HG03025 (cell line): ENCODE results near the gene SEC23IP.
"Not testable (repeated sequence)": the region's sequence is repeated elsewhere in the genome, so short reads cannot be mapped to it uniquely, and the experiment has no call there.

Source experiments
- ATAC-seq: cut with Tn5 transposase; IDR thresholded peaks from one replicate; pipeline ENCODE4 v1.9.1; 2021; ENCODE audit warnings: mild to moderate bottlenecking, moderate library complexity; ENCODE audit not compliant: unreplicated experiment, low FRiP score

Gene SEC23IP

DNA sequence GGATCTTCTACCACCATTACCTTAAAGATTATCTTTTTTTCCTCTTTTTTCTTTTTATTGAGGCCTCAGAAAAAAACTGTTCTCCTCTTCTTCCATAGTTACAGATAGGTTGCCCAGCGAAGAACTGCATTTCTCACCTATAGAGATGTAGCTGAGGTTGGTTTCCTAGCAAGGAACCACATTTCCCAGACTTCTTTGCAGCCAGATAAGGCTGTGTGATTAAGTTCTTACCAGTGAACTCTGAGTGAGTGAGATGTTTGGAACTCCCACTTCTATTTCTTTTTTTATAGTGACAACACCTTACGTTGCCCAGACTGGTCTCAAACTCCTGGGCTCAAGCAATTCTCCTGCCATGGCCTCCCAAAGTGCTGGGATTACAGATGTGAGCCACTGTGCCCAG, 14.0 kb upstream of the SEC23IP start:
- no peak for ATAC-seq

DNA sequence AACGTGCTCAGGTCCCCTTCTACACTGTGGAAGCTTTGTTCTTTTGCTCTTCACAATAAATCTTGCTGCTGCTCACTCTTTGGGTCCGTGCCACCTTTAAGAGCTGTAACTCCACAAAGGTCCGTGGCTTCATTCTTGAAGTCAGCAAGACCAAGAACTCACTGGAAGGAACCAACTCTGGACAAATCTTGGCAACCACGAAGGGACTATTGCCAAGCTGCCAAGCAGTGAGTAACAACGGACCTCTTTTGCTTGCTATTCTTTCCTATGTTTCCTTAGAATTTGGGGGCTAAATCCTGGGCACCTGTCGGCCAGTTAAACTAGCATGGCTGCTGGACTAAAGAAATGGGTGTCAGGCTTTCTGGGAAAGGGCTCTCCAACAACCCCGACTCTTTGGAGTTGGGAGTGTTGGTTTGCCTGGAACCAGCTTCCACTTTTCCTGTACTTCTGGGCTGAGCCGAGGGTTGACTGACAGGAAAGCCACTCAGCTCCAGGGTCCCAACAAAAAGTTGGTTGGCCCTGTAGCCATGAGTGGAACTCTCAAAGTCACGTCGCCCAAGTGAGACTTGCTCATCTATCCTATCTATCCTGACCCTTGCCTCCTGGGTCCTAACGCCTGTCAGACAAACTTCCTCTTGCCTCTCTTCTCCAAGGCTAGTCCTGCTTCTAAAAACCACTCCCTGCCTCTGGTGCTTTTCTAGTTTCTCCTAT, 8.5 kb upstream of the SEC23IP start:
- not testable (repeated sequence) for ATAC-seq

DNA sequence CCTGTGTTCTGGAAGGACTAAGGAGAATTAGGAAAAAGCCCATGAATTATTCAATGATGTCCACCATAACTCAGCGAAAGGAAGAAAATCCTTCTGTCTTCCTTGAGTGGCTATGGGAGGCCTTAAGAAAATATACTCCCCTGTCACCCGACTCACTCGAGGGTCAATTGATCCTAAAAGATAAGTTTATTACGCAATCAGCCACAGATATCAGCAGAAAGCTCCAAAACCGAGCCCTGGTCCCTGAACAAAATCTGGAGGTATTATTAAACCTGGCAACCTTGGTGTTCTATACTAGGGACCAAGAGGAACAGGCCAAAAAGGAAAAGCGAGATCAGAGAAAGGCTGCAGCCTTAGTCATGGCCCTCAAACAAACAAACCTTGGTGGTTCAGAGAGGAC, 6.5 kb upstream of the SEC23IP start:
- ATAC-seq = not testable (repeated sequence)

DNA sequence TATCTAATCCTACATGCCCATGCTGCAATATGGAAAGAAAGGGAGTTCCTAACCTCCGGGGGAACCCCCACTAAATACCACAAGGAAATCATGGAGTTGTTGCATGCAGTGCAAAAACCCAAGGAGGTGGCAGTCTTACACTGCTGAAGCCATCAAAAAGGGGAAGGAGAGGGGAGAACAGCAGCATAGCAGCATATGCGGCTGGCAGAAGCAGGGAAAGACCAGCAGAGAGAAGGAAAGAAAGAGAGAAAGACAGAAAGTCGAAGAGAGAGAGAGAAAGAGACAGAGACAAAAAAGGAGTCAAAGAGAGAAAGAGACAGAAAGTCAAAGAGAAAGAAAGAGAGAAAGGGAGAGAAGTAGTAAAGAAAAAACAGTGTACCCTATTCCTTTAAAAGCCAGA, 3.8 kb upstream of the SEC23IP start:
- ATAC-seq = not testable (repeated sequence)

DNA sequence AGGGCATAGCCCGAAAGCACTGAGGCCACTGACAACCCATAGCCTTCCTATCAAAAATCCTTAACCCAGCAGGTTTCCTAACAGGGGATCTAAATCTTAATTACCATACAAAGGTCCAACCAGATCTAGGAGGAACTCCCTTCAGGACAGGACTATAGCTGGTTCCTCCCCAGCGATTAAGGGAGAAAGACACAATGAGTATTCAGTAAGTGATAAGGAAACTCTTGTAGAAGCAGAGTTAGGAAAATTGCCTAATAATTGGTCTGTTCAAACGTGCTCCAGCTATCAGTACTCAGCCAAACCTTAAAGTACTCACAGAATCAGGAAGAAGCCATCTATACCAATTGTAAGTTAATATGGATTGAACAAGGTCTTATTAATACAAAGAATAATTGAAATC, 3.3 kb upstream of the SEC23IP start:
- not testable (repeated sequence) for ATAC-seq

DNA sequence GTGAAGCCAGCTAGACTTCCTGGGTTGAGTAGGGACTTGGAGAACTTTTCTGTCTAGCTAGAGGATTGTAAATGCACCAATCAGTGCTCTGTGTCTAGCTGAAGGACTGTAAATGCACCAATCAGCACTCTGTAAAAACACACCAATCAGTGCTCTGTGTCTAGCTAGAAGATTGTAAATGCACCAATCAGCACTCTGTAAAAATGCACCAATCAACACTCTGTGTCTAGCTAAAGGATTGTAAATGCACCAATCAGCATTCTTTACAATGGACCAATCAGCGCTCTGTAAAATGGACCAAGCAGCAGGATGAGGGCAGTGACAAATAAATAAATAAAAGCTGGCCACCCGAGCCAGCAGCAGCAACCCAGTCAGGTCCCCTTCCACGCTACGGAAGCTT, 2.2 kb upstream of the SEC23IP start:
- not testable (repeated sequence) for ATAC-seq

DNA sequence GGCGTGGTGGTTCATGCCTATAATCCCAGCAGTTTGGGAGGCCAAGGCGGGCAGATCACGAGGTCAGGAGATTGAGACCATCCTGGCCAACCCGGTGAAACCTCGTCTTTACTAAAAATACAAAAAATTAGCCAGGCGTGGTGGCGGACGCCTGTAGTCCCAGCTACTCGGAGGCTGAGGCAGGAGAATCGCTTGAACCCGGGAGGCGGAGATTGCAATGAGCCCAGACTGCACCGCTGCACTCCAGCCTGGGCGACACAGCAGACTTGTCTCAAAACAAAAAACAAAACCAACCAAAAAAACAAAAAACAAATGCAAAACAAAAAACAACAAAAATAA, 712 bp upstream of the SEC23IP start:
- ATAC-seq = not testable (repeated sequence)

DNA sequence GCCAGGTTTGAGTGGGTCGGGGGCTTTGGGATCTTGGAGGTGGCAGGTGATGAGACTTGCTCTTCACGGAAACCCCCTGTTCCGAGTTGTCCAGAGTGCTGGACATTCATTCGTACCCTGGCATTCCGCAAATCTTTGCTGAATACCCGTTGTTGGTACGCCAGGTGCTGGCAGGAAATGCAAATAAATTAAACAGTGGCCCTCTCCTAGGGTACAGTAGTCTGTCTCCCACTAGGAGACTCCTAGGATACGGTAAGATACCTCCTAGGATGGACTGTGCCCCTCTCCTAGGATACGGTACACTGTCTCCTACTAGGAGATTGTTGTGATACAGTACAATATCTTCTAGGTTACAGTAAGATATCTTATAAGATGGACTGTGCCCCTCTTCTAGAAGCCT, 544 bp downstream of the SEC23IP start:
- ATAC-seq = no peak

DNA sequence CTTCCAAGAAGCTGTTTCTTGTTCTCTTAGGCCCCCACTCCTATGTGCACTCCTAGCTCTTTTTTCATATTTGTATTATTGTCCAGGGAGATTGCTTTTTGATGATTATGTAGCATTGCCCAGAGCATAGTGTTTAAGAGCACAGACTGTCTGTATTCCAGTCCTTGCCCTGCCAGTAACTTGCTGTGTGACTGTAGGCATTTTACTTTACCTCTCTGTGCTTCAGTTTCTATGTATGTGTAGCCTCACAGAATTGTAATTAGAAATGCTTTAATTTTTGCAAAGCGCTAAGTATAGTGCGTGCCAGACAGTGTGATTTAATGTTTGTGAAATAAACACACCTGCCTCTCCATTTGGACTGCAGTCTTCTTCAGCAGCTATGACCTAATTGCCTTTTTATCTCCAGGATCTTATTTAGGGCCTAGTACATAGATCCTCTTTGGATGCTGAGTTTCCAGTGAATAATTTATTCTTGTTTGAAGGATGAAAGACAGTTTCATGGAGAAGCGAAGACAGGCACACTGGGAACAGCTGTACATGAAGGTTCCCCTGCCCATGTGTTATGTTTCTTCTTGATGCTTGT, 1.4 kb downstream of the SEC23IP start:
- ATAC-seq = no peak

DNA sequence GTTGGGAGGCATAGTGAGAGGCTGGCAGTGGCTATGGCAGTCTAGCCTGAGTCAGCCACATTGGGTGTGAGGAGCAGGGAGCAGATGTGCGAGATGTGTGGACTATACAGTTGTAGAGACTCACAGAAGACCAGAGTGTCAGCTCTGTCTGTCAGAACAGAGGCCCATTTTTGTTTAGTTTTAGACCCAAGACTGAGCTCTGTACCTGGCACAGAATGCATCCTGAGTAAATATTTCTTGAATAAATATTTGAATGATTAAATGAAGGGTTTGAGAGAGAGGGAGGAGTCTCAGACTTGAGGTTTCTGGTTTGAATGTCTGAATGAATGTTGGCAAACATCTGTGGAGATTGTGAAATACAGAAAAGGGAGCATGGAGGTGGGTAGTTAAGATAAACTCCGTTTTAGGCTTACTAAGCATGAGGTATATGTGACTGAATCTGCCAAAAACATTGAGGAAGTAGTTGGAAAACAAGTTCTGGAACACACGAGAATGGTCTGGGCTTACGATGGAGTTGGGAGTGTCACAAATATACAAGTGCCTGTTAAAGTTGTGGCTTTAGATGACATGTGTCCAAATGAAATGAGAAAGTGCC, 3.6 kb downstream of the SEC23IP start:
- ATAC-seq = no peak

DNA sequence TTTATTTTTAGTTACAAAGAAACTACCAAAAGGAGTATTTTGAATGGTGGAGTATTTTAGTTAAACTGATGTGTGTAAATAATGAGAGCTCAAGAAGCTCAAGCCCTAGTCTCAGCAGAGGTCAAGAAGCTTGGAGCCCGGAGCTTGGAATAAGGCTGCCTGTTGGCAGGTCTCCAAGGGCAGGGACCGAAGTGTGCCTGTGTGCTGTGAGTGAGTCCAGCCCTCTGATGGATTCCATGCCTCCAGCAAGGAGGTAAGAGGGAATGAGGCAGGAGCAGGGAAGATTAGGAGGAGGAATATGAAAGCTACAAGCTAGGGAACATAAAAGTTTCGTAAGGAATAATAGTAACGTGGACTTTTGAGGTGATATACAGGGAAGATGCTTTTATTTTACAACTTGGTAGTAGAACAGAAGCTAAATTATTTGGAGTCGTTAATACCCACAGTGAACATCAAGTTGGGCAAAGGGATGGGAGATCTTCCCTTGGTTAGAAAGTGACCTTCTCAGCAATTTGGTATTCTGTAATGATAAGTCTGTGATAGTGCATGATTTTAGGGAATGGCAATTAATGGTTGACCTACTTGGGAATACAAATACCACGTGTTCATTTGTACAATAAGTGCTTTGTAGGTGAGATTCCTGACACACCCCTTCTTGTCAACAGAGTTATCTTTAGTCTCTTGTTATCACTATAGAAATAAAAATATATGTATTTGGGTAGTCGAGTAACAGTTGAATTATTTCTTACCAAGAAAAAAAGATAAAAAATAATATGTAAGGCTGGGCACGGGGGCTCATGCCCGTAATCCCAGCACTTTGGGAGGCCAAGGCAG, 4.6 kb downstream of the SEC23IP start:
- no peak for ATAC-seq

DNA sequence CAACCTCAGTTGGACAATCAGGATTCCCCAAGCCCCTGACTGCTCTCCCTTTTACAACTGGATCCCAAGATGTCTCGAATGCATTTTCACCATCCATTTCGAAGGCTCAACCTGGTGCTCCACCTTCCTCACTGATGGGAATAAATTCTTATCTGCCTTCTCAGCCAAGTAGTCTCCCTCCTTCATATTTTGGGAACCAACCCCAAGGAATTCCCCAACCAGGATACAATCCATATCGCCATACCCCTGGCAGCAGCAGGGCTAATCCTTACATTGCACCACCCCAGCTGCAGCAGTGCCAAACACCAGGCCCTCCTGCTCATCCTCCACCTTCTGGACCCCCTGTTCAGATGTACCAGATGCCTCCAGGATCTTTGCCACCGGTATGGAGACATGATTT, 6.0 kb downstream of the SEC23IP start:
- ATAC-seq = no peak

DNA sequence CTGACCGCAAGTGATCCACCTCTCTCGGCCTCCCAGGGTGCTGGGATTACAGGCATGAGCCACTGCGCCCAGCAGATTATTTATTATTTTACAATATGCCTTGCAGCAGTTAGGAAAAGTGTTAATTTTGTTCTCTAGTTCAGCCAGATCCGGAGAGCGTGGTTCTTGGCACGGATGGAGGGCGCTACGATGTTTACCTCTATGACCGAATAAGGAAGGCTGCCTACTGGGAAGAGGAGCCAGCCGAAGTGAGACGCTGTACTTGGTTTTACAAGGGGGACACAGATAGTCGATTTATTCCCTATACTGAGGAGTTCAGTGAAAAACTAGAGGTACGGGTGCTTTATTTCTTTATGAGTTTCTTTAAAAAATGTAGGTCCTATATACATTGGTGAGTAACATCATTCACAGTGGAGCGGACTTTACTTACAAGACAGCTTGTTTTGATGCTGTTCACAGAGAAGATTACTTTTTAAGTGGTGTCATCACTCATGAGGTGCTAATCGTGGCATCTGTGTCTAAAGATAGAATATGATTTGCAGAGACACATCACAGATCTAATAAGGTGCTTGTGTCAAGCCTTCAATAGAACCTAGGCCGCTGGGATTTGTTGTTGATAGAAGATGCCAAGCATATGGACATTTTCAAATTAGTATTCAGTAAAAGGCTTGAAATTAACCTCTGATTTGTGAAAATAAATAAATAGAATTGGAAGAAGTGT, 11.6 kb downstream of the SEC23IP start:
- ATAC-seq = no peak

DNA sequence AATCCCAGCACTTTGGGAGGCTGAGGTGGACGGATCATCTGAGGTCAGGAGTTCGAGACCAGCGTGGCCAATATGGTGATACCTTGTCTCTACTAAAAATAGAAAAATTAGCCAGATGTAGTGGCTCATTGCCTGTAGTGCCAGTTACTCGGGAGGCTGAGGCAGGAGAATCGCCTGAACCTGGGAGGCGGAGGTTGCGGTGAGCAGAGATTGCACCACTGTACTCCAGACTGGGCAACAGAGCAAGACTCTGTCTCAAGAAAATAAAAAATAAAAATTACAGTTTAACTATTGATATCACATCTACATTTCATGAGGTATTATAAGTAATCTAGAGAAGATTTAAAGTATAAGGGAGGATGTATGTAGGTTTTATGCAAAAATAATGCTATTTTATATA, 15.2 kb downstream of the SEC23IP start:
- not testable (repeated sequence) for ATAC-seq

DNA sequence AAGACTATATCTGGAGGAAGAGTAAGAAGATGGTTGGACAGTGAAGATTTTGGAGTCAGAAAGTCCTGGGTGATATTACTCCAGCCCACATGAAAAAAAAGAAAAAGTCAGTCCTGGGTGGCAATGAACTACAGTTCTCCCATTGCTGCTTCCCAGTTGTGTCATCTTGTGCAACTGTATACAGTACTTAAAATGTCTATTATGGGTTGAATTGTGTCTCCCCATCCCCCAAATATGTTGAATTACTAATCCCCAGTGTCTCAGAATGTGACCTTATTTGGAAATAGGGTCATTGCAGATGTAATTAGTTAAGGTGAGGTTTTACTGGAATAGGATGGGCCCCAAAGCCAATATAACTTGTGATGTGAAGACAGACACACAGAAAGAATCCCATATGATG, 15.6 kb downstream of the SEC23IP start:
- no peak for ATAC-seq

DNA sequence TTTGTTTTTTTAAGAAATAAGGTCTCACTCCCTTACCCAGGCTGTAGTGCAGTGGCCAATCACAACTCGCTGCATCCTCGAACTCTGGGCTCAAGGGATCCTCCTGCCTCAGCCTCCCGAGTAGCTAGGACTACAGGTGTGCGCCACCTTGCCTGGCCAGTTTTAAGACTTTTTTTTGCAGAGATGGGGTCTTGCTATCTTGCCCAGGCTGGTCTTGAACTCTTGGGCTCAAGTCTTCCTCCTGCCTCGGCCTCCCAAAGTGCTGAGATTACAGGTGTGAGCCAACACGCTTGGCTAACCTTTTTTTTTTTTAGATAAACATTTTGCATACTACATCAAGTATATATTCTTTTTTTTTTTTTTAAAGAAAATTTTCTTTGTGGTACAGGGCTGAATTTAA, 18.2 kb downstream of the SEC23IP start:
- no peak for ATAC-seq

DNA sequence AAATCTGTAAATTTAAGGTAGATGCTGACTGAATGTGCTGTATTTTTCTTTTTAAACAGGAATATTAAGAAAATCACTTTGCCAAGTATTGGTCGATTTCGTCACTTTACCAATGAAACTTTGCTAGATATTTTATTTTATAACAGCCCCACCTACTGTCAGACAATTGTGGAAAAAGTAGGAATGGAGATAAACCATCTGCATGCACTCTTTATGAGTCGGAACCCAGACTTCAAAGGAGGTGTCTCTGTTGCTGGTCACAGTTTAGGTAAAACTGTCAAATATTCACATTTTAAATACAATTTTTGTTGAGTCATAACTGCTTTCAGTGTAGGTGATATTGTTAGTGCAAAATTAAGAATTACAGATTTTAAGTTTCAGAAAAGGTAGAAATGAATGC, 25.2 kb downstream of the SEC23IP start:
- ATAC-seq = no peak

DNA sequence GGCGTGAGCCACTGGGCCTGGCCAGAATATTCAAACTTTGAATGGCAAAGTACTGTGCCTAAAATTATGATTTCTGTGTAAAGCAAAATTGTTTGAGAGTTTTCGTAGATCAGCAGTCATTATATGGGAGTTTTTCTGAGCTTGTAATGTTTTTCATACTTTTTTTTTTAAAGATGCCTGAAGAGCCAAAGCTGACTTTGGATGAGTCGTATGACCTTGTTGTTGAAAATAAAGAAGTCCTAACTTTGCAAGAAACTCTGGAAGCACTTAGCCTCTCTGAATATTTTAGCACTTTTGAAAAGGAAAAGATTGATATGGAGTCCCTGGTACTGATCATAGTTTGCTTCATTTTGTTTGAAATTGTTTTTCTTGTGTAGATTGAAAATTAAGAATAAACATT, 26.7 kb downstream of the SEC23IP start:
- ATAC-seq = no peak

DNA sequence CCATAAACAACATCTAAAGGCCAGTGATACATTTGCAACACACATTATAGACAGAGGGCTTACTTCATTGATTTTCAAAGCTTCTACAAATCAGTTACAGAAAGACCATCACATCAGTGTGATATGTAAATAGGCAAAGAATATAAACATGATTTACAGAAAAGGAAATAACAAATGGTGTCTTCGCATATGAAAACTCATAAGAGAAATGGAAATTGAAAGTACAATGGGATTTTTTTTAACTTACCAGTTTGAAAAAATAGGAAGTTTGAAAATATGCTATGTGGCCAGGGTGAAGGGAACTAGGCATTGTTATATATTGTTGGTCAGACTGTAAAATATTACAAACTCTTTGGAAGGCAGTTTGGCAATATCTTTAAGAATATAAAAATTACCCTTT, 27.3 kb downstream of the SEC23IP start:
- ATAC-seq = no peak

DNA sequence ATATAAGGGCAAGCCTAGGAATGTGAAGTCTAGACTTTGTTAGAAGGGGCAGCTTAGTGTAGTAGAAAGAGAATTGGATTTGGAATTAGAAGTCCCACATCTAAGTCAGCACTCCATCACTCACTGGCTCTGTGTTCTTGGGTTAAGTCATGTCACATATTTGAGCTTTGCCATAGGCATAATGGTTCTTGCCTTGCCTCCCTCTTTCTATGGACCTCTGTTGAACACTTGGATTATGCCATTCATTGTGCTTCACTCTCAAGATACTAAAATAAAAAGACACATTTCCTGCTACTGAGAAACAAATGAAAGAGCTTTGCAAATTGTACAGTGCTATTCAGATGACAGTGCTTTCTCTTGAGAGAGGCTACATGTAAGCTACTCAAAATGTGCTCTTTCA, 35.9 kb downstream of the SEC23IP start:
- no peak for ATAC-seq

DNA sequence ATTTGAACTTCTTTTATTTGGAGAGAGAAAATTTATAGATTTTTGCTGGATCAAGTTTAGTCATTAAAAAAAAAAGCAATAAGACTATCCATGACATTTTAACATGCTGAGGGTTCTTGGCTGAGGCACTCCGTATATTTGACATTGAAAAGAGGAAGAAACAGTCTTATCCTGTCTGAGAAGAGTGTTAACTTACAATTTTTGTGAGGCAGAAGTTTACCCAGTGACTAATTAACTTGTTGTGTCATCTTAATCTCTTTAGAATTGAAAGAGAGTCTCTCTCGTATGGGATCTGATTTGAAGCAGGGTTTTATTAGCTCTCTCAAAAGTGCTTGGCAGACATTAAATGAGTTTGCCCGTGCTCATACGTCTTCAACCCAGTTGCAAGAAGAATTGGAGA, 39.3 kb downstream of the SEC23IP start:
- no peak for ATAC-seq
